ENCODE data around the gene BACE2. TPM values are rescaled to one million over a fixed set of nuclear protein-coding genes. Genes with fewer than 3 reads are reported as not detected.
A peak's percentile ranks its signal among the peaks of the same experiment; 100 is the strongest.

Gene BACE2
- polyA plus RNA-seq, 1 experiment = 66.8 TPM

- no peak for TF ChIP-seq CTCF (IDR thresholded peaks at IDR 0.05; ENCODE audit: low read depth, low read length)
- POLR2A ChIA-PET = no interaction called here
Measured at GRCh38 chr21:41199123-41199522, 31.2 kb downstream of the BACE2 start.

GRCh38 chr21:41199588-41199987 is 31.6 kb downstream of the BACE2 start:
- DNase-seq (ENCODE audit: low read depth, low spot score) = no peak
- Histone ChIP-seq H3K4me3 (ENCODE audit: low read depth, low read length) (no peak overlapping the region), H3K27me3 (ENCODE audit: control insufficient read depth, insufficient read depth, low read length) (no peaks in the 10 kb centered on the region), H3K9me3 (ENCODE audit: control insufficient read depth, insufficient read depth, low read length) (no peaks in the 10 kb centered on the region; the same call in 1 of the 2 replicates), H3K27ac (ENCODE audit: low read depth, low read length) (no peak overlapping the region)
- ChIA-PET CTCF (no interaction called here), POLR2A (no interaction called here)
- TF ChIP-seq CTCF (IDR thresholded peaks at IDR 0.05; ENCODE audit: low read depth, low read length) = no peak

More at GRCh38 chr21:41199123-41199522, 31.2 kb downstream of the BACE2 start:
- no peak overlapping the region for H3K4me3 ChIP-seq (ENCODE audit: low read depth, low read length)
- no peak for DNase-seq (ENCODE audit: low read depth, low spot score)
- no peaks in the 10 kb centered on the region for H3K27me3 ChIP-seq (ENCODE audit: control insufficient read depth, insufficient read depth, low read length)
- no peak overlapping the region for H3K27ac ChIP-seq (ENCODE audit: low read depth, low read length)
- CTCF ChIA-PET = no interaction called here
- H3K9me3 ChIP-seq (ENCODE audit: control insufficient read depth, insufficient read depth, low read length) = no peaks in the 10 kb centered on the region; the same call in 1 of the 2 replicates

- TF ChIP-seq CTCF (IDR thresholded peaks at IDR 0.05; ENCODE audit: low read depth, low read length) = no peak
- H3K9me3 ChIP-seq (ENCODE audit: control insufficient read depth, insufficient read depth, low read length) = no peaks in the 10 kb centered on the region; the same call in 1 of the 2 replicates
- CTCF ChIA-PET = no interaction called here
Measured at GRCh38 chr21:41201385-41201784, 33.4 kb downstream of the BACE2 start.

GRCh38 chr21:41204736-41205135 is 36.8 kb downstream of the BACE2 start:
- DNase-seq (ENCODE audit: low read depth, low spot score) = no peak
- POLR2A ChIA-PET = no interaction called here
- TF ChIP-seq CTCF (IDR thresholded peaks at IDR 0.05; ENCODE audit: low read depth, low read length) = no peak
- H3K4me3 ChIP-seq (ENCODE audit: low read depth, low read length) = no peak overlapping the region
- CTCF ChIA-PET = no interaction called here
- no peak overlapping the region for H3K27ac ChIP-seq (ENCODE audit: low read depth, low read length)
- no peaks in the 10 kb centered on the region for H3K27me3 ChIP-seq (ENCODE audit: control insufficient read depth, insufficient read depth, low read length)
- H3K9me3 ChIP-seq (ENCODE audit: control insufficient read depth, insufficient read depth, low read length) = no peaks in the 10 kb centered on the region

More at GRCh38 chr21:41201385-41201784, 33.4 kb downstream of the BACE2 start:
- H3K27me3 ChIP-seq (ENCODE audit: control insufficient read depth, insufficient read depth, low read length) = no peaks in the 10 kb centered on the region
- no peak overlapping the region for H3K27ac ChIP-seq (ENCODE audit: low read depth, low read length)
- H3K4me3 ChIP-seq (ENCODE audit: low read depth, low read length) = no peak overlapping the region
- no peak for DNase-seq (ENCODE audit: low read depth, low spot score)
- POLR2A ChIA-PET = no interaction called here

GRCh38 chr21:41207401-41208375 is 39.7 kb downstream of the BACE2 start:
- CTCF ChIA-PET = interaction anchor here (0.6 to 1.1 kb wide), 2 partner anchors 37 to 76 kb away, joined by 4 read pairs; no protein-coding TSS in a partner anchor
- peak; percentile 52 for DNase-seq (ENCODE audit: low read depth, low spot score)
- H3K27me3 ChIP-seq (ENCODE audit: control insufficient read depth, insufficient read depth, low read length) = no peaks in the 10 kb centered on the region
- H3K9me3 ChIP-seq (ENCODE audit: control insufficient read depth, insufficient read depth, low read length) = no peaks in the 10 kb centered on the region; the same call in 1 of the 2 replicates
- H3K4me3 ChIP-seq (ENCODE audit: low read depth, low read length) = 0 out of 2 replicates have a peak overlapping the region, but pooled peaks have one; percentile 7
- POLR2A ChIA-PET = no interaction called here
- TF ChIP-seq CTCF (IDR thresholded peaks at IDR 0.05; ENCODE audit: low read depth, low read length) = no peak
- peak overlapping the region; percentile 83 for H3K27ac ChIP-seq (ENCODE audit: low read depth, low read length)
